Measurements from ENCODE around the gene NPAS3. TPM values are rescaled to one million over a fixed set of nuclear protein-coding genes. Genes with fewer than 3 reads are reported as not detected.

NPAS3 gene
- total RNA-seq, 2 donors from 2014 or later, result 0.33 to 0.78 TPM

DNA sequence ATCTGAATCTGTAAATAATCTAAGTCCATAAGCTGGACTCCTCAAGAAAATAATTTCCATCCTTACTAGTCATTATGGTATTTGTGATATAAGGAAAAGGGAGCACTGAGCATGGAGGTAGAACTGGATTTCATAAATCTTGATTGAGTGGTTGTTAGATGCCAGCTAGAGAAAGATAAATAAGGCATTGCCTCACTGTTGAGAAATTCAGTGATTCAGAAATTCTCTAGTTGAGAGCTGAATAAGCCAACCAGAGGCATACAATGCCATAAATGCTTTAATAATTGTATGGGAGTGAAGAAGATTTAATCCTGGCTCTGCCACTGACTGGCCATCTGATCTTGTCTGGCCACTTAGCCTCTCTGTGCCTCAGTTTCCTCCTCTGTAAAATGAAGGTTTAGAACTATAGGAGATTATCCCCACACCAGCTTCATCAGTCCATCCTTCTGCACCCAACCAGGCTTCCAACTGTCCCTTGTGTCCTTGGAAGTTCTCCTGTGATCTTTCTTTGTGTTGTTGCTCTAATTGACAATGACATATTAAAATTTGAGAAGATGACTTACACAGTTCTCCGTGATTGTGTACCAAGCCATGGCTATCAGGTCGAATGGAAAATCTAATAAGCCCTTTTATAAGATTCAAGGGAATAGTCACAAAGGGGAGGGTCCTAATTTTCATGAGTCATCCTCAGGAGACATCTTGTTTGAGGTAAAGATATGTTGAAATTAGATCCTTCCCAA is 617.9 kb downstream of the NPAS3 start:
- ATAC-seq (no peak), DNase-seq (no peak)
- Histone ChIP-seq H3K4me1 (no peaks in the 10 kb centered on the region), H3K36me3 (replicated peaks in 1 of 2; ENCODE audit: insufficient read depth in 1 of 2, low read depth in 2 of 2) (no peaks in the 10 kb centered on the region), H3K9me3 (no peaks in the 10 kb centered on the region), H3K27ac (no peak overlapping the region), H3K27me3 (no peaks in the 10 kb centered on the region), H3K4me3 (no peak overlapping the region)
- WGBS, 2 donors, result 65 to 83% methylated on average over 2 of the region's 2 CpGs
- intact Hi-C loops (cut with DNase I), result no loop called here
- TF ChIP-seq POLR2A (IDR thresholded peaks at IDR 0.05), result no peak
- TF ChIP-seq, protein P1, sequence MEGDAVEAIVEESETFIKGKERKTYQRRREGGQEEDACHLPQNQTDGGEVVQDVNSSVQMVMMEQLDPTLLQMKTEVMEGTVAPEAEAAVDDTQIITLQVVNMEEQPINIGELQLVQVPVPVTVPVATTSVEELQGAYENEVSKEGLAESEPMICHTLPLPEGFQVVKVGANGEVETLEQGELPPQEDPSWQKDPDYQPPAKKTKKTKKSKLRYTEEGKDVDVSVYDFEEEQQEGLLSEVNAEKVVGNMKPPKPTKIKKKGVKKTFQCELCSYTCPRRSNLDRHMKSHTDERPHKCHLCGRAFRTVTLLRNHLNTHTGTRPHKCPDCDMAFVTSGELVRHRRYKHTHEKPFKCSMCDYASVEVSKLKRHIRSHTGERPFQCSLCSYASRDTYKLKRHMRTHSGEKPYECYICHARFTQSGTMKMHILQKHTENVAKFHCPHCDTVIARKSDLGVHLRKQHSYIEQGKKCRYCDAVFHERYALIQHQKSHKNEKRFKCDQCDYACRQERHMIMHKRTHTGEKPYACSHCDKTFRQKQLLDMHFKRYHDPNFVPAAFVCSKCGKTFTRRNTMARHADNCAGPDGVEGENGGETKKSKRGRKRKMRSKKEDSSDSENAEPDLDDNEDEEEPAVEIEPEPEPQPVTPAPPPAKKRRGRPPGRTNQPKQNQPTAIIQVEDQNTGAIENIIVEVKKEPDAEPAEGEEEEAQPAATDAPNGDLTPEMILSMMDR (IDR thresholded peaks at IDR 0.05), result no peak

DNA sequence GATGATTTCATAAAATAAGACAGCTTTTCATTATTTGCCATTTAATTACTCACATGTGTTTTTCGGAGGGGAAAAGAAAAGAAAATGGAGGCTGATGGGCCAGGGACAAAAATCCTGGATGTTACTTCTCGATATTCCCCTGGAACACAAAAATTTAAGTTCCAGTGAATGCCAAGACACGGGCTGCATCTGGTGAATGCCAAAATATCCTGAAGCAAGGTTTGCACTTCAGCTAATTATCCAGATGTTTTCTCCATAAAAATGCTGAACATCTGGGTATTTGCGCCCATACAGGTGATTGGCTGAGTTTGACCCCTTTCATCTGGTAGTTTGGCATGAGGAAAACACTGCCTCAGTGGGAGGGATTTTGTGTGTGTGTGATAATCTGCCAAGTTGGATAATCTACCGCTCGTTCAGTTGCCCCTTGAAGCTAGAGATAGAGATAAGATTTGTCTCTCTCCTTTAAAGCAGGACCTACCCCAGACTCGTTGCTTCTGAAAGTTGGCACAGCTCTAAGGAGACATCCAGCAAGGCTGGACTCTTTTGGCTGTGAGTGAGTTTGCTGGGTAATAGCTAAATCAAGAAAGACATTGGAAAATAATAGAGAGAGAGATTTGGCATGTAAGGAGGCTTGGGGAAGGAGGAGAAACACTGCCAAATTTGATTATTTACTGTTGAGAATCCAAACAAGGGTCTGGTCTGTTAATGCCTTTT is 622.2 kb downstream of the NPAS3 start:
- intact Hi-C loops (cut with DNase I), result no loop called here
- no peak for ATAC-seq
- Histone ChIP-seq H3K27ac (no peak overlapping the region), H3K9me3 (no peaks in the 10 kb centered on the region), H3K4me3 (no peak overlapping the region), H3K36me3 (replicated peaks in 1 of 2; ENCODE audit: insufficient read depth in 1 of 2, low read depth in 2 of 2) (no peaks in the 10 kb centered on the region), H3K4me1 (no peaks in the 10 kb centered on the region), H3K27me3 (no peaks in the 10 kb centered on the region)
- DNase-seq, result no peak
- 72 to 80% methylated on average over 7 of the region's 7 CpGs for WGBS, 2 donors
- TF ChIP-seq POLR2A (IDR thresholded peaks at IDR 0.05), result no peak
- TF ChIP-seq, protein P1 (IDR thresholded peaks at IDR 0.05), result no peak

DNA sequence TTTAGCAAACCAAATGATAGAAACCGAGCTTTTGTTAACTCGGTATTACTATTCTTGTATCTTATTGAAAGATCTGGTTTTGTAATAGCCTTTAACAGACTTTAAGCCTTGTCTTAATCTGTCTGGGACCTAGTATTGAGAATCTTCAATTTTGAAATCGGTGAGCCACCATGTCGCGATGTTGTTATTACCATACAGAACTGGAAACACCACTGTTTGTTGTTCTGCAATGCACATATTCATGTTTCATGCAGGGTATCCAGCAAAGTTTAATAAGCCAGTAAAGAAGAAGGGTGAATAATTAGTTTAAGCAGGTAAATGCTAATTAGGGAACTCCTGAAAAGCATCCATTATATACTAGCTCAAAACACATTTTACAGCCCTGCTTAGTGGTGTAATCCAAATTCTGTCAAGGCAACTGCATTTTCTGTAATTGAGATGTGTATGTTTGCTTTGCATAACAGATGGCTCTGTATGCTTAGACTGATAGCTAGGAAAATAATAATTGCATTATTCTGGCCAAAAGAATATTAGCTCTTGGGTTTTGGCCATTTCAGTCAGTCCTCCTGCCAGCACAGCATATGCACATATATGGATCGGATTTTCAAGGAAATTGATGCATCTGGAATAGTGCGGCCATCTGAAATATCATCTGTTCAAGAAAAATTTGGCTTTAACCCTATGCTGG is 623.0 kb downstream of the NPAS3 start:
- intact Hi-C loops (cut with DNase I), result no loop called here
- Histone ChIP-seq H3K36me3 (replicated peaks in 1 of 2; ENCODE audit: insufficient read depth in 1 of 2, low read depth in 2 of 2) (no peaks in the 10 kb centered on the region), H3K27ac (no peak overlapping the region), H3K4me3 (no peak overlapping the region), H3K27me3 (no peaks in the 10 kb centered on the region), H3K4me1 (no peaks in the 10 kb centered on the region), H3K9me3 (no peaks in the 10 kb centered on the region)
- DNase-seq (no peak), ATAC-seq (no peak)
- TF ChIP-seq, protein P1 (IDR thresholded peaks at IDR 0.05), result no peak
- WGBS, 2 donors, result 74 to 87% methylated on average over 7 of the region's 7 CpGs

DNA sequence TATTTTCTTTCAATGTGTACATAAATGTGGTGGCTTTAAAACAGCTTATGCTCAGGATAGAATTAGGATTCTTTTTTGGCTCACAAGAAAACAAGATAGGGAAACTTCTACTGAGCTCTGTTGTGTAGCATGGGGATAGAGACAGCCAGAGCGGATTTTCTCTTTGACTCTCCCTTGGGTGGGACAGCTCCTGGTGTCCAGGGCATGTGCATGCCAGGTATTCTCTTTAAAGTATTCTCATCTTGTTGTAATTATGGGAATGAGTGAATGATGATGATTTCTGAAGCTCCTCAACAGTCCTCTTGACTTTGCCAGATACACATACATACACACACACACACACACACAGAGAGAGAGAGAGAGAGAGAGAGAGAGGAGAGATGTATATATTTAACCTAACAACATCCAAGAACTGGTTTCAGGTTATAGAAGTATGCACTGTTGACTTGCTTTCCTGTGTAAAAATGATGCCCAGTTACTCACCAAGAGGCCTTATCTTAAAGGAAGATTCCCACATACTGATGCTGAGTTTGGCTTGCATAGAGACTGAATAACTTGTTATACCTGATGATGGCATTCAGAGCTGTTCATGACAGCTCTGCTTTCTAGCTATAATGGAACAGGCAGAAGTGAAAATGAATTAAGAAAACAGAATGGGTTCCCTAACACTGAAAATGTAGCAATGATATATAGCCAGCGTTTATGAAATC is 624.7 kb downstream of the NPAS3 start:
- Histone ChIP-seq H3K9me3 (no peaks in the 10 kb centered on the region), H3K27ac (no peak overlapping the region), H3K4me3 (no peak overlapping the region), H3K4me1 (no peaks in the 10 kb centered on the region), H3K36me3 (replicated peaks in 1 of 2; ENCODE audit: insufficient read depth in 1 of 2, low read depth in 2 of 2) (no peaks in the 10 kb centered on the region), H3K27me3 (no peaks in the 10 kb centered on the region)
- DNase-seq (no peak), ATAC-seq (no peak)
- WGBS, 2 donors, result 86 to 91% methylated on average over 2 of the region's 2 CpGs
- TF ChIP-seq, protein P1 (IDR thresholded peaks at IDR 0.05), result no peak
- TF ChIP-seq POLR2A (IDR thresholded peaks at IDR 0.05), result no peak
- intact Hi-C loops (cut with DNase I), result no loop called here
